ENCODE data around the gene MAEA.

- TF ChIP-seq POLR2A (IDR thresholded peaks at IDR 0.05; ENCODE audit: extremely low read depth, insufficient read length) (no peak), MAX (IDR thresholded peaks at IDR 0.05; ENCODE audit: low read depth, low read length) (no peak)
Measured at GRCh38 chr4:1246111-1246881, 43.4 kb upstream of the MAEA start.

All from NB4 (cell line).